HEK293T (cell line): ENCODE results near the gene NFIX.

Experiments
- L3MBTL2 ChIP-seq: fragments of 450-650 bp; conservative IDR thresholded peaks from 2 replicates; pipeline ENCODE4 v1.6.1; 2016; ENCODE audit warnings: mild to moderate bottlenecking
- PKNOX1 ChIP-seq: fragments of 450-650 bp; IDR thresholded peaks from 2 replicates; pipeline ENCODE4 v1.6.1; 2016
- SP1 ChIP-seq: fragments of 450-650 bp; IDR thresholded peaks from 2 replicates; pipeline ENCODE4 v1.6.1; 2017
- SUZ12 ChIP-seq: fragments of 450-650 bp; IDR thresholded peaks from 2 replicates; pipeline ENCODE4 v1.6.1; 2016; ENCODE audit warnings: mild to moderate bottlenecking
- TARDBP ChIP-seq: fragments of 450-650 bp; IDR thresholded peaks from 2 replicates; pipeline ENCODE4 v1.6.1; 2016

DNA sequence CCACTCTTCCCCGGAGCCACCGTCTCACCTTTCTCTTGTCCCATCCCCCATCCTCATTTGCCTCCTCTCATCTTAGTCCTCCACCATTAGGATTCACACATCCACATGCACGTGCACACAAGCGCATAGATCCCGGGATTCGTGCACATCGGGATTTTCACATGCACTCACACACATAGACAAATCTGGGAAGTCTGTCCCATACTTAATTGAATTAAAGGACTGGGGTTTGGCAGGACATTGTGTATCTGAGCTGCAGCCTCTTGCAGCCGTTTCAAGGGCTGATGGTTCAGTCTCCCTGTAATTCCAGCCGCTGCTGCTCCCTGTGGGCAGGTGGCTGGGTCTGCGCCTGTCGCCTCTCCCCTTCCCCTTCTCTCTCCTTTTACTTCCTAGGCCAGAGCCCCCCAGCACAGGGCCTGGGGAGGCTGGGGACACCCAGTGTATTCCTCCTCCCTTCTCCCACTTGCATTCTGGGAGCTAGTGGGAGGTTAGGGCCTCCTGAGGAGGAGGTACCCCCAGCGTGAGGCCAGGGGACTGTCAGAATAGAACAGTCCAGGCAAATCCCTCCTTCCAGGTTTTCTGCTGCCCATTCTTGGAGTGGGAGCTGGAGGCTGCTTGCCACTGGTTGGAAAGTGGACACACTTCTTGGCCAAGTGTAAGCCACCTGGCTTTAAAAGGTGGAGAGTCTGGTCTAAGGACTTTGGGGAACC is 63.8 kb downstream of the NFIX start:
- TF ChIP-seq SP1 (no peak), PKNOX1 (no peak), SUZ12 (no peak), L3MBTL2 (no peak), TARDBP (no peak)
